SJSA1 (cell line): ENCODE measurements around the gene RIMBP2. TPM values are rescaled to one million over a fixed set of nuclear protein-coding genes. Genes with fewer than 3 reads are reported as not detected.
"Not testable (repeated sequence)": the region's sequence is repeated elsewhere in the genome, so short reads cannot be mapped to it uniquely, and the experiment has no call there.

Experiments
- DNase-seq, 2 experiments: peaks; one replicate each; pipeline ENCODE4 v3.0.0-alpha.2; 2015 to 2020; ENCODE audit warnings: low spot score in 2 of 2, low read depth in 1 of 2
- H3K27ac ChIP-seq: fragments of 250-450 bp; sonication (Bioruptor Pico); 2 replicates; pipeline ENCODE4 v1.5.1; 2020; ENCODE audit warnings: mild to moderate bottlenecking, moderate library complexity
- H3K27me3 ChIP-seq: fragments of 250-450 bp; sonication (Bioruptor Pico); replicated peaks from 2 replicates; pipeline ENCODE4 v1.5.1; 2020; ENCODE audit warnings: mild to moderate bottlenecking, moderate library complexity
- H3K36me3 ChIP-seq: fragments of 250-450 bp; sonication (Bioruptor Pico); 2 replicates; pipeline ENCODE4 v1.5.1; 2020; ENCODE audit warnings: mild to moderate bottlenecking
- H3K4me1 ChIP-seq: fragments of 250-450 bp; sonication (Bioruptor Pico); replicated peaks from 2 replicates; pipeline ENCODE4 v1.6.1; 2021; ENCODE audit warnings: mild to moderate bottlenecking
- H3K4me3 ChIP-seq: fragments of 250-450 bp; sonication (Bioruptor Pico); 2 replicates; pipeline ENCODE4 v1.5.1; 2020; ENCODE audit warnings: mild to moderate bottlenecking
- H3K9me3 ChIP-seq: fragments of 250-450 bp; sonication (Bioruptor Pico); replicated peaks from 2 replicates; pipeline ENCODE4 v1.5.1; 2020; ENCODE audit warnings: mild to moderate bottlenecking
- total RNA-seq: library from RNA; depleted of rRNA; stranded (reverse); fragments of >200 nt; shearing (Covaris generic); gene quantifications from 2 replicates; pipeline ENCODE4 v1.2.3, GENCODE V29; 2014

RIMBP2 gene
- total RNA-seq, 1 experiment from 2014 or later, result 0.16 TPM

GRCh38 chr12:130658145-130658911 lies 57.8 kb downstream of the RIMBP2 start:
- Histone ChIP-seq H3K36me3 (no peaks in the 10 kb centered on the region), H3K4me3 (no peak overlapping the region), H3K27me3 (no peaks in the 10 kb centered on the region), H3K9me3 (peaks cover 8% of the 10 kb centered on the region), H3K27ac (no peak overlapping the region), H3K4me1 (no peaks in the 10 kb centered on the region)
- no peak for DNase-seq

GRCh38 chr12:130656411-130656810 lies 59.7 kb downstream of the RIMBP2 start:
- Histone ChIP-seq H3K4me3 (no peak overlapping the region), H3K27me3 (no peaks in the 10 kb centered on the region), H3K4me1 (no peaks in the 10 kb centered on the region), H3K9me3 (peaks cover 8% of the 10 kb centered on the region), H3K36me3 (no peaks in the 10 kb centered on the region), H3K27ac (no peak overlapping the region)
- no peak for DNase-seq

GRCh38 chr12:130655881-130656280 lies 60.2 kb downstream of the RIMBP2 start:
- Histone ChIP-seq H3K9me3 (peaks cover 6% of the 10 kb centered on the region), H3K27me3 (no peaks in the 10 kb centered on the region), H3K4me3 (no peak overlapping the region), H3K4me1 (no peaks in the 10 kb centered on the region), H3K27ac (no peak overlapping the region), H3K36me3 (no peaks in the 10 kb centered on the region)
- DNase-seq, result no peak

GRCh38 chr12:130655010-130655409 lies 61.1 kb downstream of the RIMBP2 start:
- Histone ChIP-seq H3K9me3 (no peaks in the 10 kb centered on the region; the same call in 1 of the 2 replicates), H3K4me3 (no peak overlapping the region), H3K4me1 (no peaks in the 10 kb centered on the region), H3K36me3 (no peaks in the 10 kb centered on the region), H3K27me3 (no peaks in the 10 kb centered on the region), H3K27ac (no peak overlapping the region)
- DNase-seq, result no peak

GRCh38 chr12:130651188-130651959 lies 64.7 kb downstream of the RIMBP2 start:
- Histone ChIP-seq H3K27ac (no peak overlapping the region), H3K4me1 (no peaks in the 10 kb centered on the region), H3K4me3 (no peak overlapping the region), H3K36me3 (no peaks in the 10 kb centered on the region), H3K27me3 (no peaks in the 10 kb centered on the region), H3K9me3 (no peaks in the 10 kb centered on the region)
- DNase-seq, result no peak

- DNase-seq, result no peak
- H3K36me3 ChIP-seq, result no peaks in the 10 kb centered on the region
- H3K4me1 ChIP-seq, result no peaks in the 10 kb centered on the region
- H3K4me3 ChIP-seq, result no peak overlapping the region
- H3K9me3 ChIP-seq, result no peaks in the 10 kb centered on the region
- no peak overlapping the region for H3K27ac ChIP-seq
- H3K27me3 ChIP-seq, result no peaks in the 10 kb centered on the region
These were observed 66.0 kb downstream of the RIMBP2 start for GRCh38 chr12:130650131-130650530.

- H3K4me3 ChIP-seq, result no peak overlapping the region
- no peaks in the 10 kb centered on the region for H3K36me3 ChIP-seq
- no peaks in the 10 kb centered on the region for H3K9me3 ChIP-seq
- H3K4me1 ChIP-seq, result no peaks in the 10 kb centered on the region
- H3K27me3 ChIP-seq, result no peaks in the 10 kb centered on the region
- DNase-seq, result no peak
- no peak overlapping the region for H3K27ac ChIP-seq
These were observed 66.7 kb downstream of the RIMBP2 start for GRCh38 chr12:130649101-130650045.

GRCh38 chr12:130647814-130648213 lies 68.3 kb downstream of the RIMBP2 start:
- Histone ChIP-seq H3K27me3 (no peaks in the 10 kb centered on the region), H3K9me3 (no peaks in the 10 kb centered on the region), H3K36me3 (no peaks in the 10 kb centered on the region), H3K4me1 (no peaks in the 10 kb centered on the region), H3K4me3 (no peak overlapping the region), H3K27ac (no peak overlapping the region)
- DNase-seq, result no peak

- H3K9me3 ChIP-seq, result no peaks in the 10 kb centered on the region; the same call in 1 of the 2 replicates
- no peak overlapping the region for H3K27ac ChIP-seq
- no peaks in the 10 kb centered on the region for H3K27me3 ChIP-seq
- no peak for DNase-seq
- no peaks in the 10 kb centered on the region for H3K36me3 ChIP-seq
- H3K4me3 ChIP-seq, result no peak overlapping the region
- H3K4me1 ChIP-seq, result no peaks in the 10 kb centered on the region
These were observed 69.3 kb downstream of the RIMBP2 start for GRCh38 chr12:130646716-130647370.

- H3K27ac ChIP-seq, H3K4me1 ChIP-seq, H3K4me3 ChIP-seq, H3K9me3 ChIP-seq, H3K36me3 ChIP-seq, H3K27me3 ChIP-seq, DNase-seq: not testable (repeated sequence)
These were observed 69.9 kb downstream of the RIMBP2 start for GRCh38 chr12:130646191-130646590.

- Histone ChIP-seq H3K27me3 (no peaks in the 10 kb centered on the region), H3K9me3 (no peaks in the 10 kb centered on the region; the same call in 1 of the 2 replicates), H3K4me3 (no peak overlapping the region), H3K4me1 (no peaks in the 10 kb centered on the region), H3K36me3 (no peaks in the 10 kb centered on the region), H3K27ac (no peak overlapping the region)
- no peak for DNase-seq
These were observed 70.3 kb downstream of the RIMBP2 start for GRCh38 chr12:130645751-130646150.

- H3K27me3 ChIP-seq, result no peaks in the 10 kb centered on the region
These were observed 71.5 kb downstream of the RIMBP2 start for GRCh38 chr12:130644566-130644965.

GRCh38 chr12:130644146-130644545 lies 72.0 kb downstream of the RIMBP2 start:
- DNase-seq, result no peak
- Histone ChIP-seq H3K36me3 (no peaks in the 10 kb centered on the region), H3K27me3 (no peaks in the 10 kb centered on the region), H3K9me3 (no peaks in the 10 kb centered on the region; the same call in 1 of the 2 replicates), H3K4me3 (no peak overlapping the region), H3K4me1 (no peaks in the 10 kb centered on the region), H3K27ac (no peak overlapping the region)

More at GRCh38 chr12:130644566-130644965, 71.5 kb downstream of the RIMBP2 start:
- DNase-seq, result no peak
- Histone ChIP-seq H3K9me3 (no peaks in the 10 kb centered on the region; the same call in 1 of the 2 replicates), H3K36me3 (no peaks in the 10 kb centered on the region), H3K27ac (no peak overlapping the region), H3K4me1 (no peaks in the 10 kb centered on the region), H3K4me3 (no peak overlapping the region)
